NCI-H2227 (cell line): ENCODE results near the gene FAM83D.
"Not testable (repeated sequence)": the region's sequence is repeated elsewhere in the genome, so short reads cannot be mapped to it uniquely, and the experiment has no call there.

Experiments used
- DNase-seq: peaks from one replicate; lab custom pipeline; 2025; ENCODE audit not compliant: unreplicated experiment; lab: John Stamatoyannopoulos, UW

FAM83D gene

DNA sequence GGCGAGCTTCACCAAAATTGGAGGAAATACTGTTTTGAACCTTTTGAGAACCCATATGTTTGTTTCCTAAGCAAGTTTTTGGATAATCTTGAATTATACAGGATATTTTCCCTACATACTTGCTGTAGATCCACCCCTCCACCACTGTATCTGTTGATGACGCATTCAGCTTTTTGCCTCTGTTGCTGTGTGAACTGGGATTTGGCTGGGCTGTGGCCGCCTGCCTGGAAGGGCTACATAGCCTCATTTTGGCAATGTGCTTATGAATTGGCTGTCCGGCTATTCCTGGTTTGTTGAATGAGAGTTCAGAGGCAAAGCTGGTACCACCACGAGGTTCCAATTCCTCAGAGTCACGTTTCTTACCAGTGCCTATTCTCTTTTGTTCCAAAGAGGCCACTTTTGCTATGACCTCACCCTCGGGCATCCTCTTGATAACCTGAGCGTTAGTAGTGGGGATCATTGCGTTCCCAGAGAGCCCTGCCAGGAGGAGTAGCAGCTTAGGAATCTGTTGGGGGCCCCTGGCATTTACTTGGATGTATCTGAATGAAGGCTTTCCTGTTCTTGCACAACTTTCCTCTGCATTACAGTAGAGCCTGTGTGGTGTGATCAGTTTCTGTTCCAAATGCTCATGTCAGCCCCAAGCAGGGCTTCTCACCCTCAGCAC, 6.4 kb downstream of the FAM83D start:
- no peak for DNase-seq

DNA sequence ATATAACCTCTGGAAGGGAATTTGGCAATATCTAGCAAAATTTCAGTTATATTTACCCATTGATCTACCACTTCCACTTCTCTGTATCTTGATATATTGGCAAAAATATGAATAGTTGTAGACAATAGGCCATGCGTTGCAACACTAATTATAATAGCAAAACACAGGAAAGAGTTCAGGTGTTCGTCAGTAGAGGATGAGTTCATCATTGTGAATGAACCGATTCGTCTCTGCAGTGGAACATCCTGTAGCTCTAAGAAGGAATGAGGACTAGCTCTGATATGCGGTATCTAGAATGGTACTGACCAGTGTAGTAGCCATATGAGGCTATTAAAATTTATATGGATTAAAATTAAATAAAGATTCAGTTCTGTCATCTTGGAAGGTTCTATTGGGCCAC, 8.3 kb downstream of the FAM83D start:
- no peak for DNase-seq

- no peak for DNase-seq
Observed at GRCh38 chr20:38935285-38935684, 9.1 kb downstream of the FAM83D start.

GRCh38 chr20:38935967-38936407, 9.8 kb downstream of the FAM83D start:
- no peak for DNase-seq

- DNase-seq = no peak
Observed at GRCh38 chr20:38937000-38937399, 10.8 kb downstream of the FAM83D start.

DNA sequence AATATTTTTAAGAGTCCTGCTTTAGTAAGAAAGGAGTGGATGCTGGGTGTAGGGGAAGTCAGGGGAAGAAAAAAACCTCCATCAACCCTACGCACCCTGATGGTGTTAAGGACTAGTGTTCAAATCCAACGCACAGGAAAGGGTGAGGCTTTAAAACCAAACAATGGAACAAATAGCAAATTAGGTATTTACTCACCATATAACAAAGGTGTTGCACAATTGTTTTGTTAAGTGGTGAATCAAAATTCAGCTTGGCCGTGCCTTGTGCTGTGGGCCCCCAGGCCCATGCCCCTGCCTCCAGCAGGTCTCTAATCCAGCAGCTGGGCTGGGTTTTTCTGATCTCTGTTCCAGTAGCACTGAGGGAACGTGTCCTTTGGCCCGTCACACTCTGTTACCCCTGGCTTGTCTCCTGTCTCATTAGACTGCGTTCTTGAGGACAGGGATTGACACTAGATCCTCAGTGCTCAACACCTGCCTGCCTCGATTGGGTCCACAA, 11.8 kb downstream of the FAM83D start:
- DNase-seq = no peak

DNA sequence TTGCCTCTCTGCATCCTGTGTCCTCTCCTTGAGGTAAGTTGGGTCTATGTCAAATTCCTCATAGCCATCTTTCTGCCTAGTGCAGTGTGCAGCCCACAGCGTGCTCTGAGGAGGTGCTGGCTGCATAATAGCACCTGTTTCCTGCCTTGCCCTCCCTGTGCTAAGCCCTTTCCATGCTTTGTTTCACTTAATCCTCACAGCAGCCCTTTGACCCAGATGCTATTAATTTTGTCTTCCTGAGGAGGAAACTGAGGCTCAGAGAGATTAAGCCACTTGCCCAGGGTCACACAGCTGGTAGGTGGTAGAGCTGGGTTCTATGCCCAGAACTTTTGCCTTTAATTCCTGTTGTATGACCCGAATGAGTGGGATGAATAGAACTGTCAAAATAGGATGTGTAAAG, 13.5 kb downstream of the FAM83D start:
- DNase-seq = no peak

DNA sequence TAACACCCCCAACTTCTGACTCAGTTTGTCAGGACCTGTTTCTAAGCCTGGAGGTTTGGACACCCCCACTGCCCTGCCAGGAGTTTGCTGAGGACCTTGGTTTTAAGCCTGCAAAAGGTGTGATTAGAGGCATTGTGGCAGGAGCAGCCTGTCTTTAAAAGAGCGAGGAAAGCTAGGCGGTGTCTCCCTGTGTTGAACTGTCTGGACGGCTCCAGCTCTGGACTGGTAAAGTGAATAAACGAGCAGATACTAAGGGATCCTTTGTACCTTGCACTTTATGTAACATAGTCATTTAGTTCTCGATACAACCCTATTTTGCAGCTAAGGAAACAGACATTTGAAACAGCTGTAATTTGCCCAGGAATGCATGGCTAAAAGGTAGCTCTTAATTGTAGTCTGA, 14.4 kb downstream of the FAM83D start:
- DNase-seq = no peak

DNA sequence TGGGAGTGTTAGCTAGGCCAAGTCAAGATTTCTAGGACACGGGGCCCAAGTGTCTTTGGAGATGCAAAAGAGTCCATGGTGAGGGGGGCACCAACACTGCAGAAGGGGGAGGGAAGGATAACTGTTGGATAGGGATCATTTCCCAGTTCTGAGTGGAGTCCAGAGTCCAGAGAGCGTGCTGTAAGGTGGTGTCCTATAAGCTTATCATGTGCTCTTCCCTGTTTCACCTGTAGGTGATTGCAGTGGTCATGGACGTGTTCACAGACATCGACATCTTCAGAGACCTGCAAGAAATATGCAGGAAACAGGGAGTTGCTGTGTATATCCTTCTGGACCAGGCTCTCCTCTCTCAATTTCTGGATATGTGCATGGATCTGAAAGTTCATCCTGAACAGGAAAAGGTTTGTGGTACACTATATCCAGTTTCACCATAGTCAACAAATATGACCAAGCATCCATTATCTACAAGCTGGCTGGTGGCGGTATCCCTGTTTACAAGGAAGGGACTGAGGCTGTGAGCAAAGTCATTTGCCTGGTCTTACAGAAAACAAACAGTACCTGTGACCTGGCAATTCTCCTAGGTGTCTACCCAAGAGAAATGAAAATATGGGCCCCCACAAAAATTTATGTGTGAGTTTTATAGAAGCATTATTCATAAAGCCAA, 15.6 kb downstream of the FAM83D start:
- DNase-seq = no peak

- no peak for DNase-seq
Observed at GRCh38 chr20:38945012-38945411, 18.8 kb downstream of the FAM83D start.

- no peak for DNase-seq
Observed at GRCh38 chr20:38946836-38947235, 20.6 kb downstream of the FAM83D start.

GRCh38 chr20:38947931-38948362, 21.7 kb downstream of the FAM83D start:
- DNase-seq = no peak

DNA sequence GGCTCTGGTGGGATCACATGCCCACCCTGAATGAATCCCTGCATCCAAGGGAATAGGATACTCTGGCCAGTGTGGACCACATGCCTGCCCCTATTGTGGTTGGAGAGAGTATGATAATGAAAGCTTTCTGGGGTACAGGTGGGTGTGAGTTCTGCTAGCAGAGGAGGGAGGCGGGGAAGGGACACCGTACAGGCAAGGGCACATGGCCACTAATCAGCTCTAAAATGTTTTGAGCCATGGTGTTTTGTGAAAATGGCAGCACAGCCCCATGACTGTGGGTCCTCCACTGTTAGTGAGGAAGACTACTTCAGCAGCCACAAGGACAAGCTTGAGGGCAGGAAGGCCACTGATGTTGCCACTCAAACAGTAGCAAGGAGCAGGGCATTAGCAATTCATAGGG, 24.0 kb downstream of the FAM83D start:
- no peak for DNase-seq

DNA sequence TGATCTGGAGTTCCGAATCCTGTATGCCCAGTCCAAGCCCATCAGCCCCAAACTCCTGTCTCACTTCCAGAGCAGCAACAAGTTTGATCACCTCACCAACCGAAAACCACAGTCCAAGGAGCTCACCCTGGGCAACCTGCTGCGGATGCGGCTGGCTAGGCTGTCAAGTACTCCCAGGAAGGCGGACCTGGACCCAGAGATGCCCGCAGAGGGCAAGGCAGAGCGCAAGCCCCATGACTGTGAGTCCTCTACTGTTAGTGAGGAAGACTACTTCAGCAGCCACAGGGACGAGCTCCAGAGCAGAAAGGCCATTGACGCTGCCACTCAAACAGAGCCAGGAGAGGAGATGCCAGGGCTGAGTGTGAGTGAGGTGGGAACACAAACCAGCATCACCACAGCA, 25.4 kb downstream of the FAM83D start:
- no peak for DNase-seq

- DNase-seq = no peak
Observed at GRCh38 chr20:38952153-38952552, 25.9 kb downstream of the FAM83D start.

DNA sequence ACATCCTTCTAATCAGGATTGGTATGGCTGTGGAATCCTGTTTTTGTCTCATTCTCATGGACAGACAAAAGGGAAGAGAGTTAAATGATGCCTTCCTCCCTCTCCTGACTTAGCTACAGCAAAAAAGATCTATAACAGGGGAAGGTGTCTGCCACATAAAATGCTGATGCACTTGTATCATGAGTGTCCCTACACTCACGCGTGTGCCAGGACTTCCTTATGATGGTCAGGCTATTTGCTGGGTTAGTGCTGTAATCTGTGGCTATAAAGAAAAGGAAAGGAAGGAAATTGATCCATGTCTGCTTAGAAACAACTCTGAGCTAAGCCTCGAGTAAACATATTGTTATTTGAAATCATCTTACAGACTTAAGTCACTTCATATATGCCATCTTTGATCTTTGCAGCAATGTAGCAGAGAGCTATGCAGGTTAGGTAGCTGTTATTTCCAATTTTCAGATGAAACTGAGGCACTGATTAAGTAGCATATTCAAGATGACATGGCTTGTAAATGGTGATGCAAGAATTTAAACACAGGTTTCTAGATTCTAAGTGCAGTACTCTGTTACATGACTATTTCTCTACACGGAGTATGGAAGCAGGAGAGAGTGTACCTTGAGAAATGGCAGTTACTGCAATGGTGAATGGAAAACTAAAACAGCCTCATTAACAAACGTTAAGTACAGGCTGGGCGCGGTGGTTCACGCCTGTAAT, 27.6 kb downstream of the FAM83D start:
- DNase-seq = no peak

- no peak for DNase-seq
Observed at GRCh38 chr20:38957235-38957876, 31.1 kb downstream of the FAM83D start.

- no peak for DNase-seq
Observed at GRCh38 chr20:38957915-38958485, 31.8 kb downstream of the FAM83D start.

DNA sequence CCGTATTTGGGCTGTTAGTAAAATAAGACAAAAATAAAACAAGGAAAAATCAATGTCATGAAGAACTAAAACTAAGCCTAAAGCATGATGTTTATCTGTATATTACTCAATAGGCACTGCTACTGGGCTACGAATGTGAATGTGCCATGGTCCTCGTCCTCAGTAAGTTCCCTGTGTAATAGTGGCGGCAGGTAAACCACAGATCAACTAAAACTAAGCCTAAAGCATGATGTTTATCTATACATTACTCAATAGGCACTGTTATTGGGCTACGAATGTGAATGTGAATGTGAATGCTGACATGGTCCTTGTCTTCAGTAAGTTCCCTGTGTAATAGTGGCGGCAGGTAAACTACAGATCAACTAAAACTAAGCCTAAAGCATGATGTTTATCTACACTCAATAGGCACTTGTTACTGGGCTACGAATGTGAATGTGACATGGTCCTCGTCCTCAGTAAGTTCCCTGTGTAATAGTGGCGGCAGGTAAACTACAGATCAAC, 34.0 kb downstream of the FAM83D start:
- DNase-seq = not testable (repeated sequence)

DNA sequence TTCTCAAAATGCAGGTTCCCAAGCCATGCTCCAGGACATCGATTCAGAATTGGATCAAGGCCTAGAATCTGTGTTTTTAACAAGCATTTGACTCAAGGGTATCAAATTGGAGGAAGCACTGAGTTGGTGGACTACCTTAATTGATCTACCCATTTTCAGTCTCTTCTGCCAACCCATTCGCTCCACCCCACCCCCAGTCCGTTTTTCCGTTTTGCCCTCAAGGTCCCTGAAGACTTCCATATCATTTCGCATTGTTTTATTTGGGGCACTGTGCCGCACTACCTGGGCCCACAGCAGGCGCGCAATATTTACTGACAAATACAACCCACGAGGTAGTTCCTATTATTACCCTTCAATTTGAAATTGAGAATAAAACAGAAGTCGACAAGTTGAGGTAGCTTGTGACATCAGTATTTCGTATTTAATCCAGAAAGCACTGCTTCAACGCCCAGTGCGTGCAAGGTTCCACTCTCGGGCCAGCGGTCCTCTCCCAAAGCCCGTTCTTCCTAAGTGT, 35.4 kb downstream of the FAM83D start:
- DNase-seq = peak; percentile 44
